SK-N-SH (cell line): ENCODE data around the gene PDE4D. TPM values are rescaled to one million over a fixed set of nuclear protein-coding genes. Genes with fewer than 3 reads are reported as not detected.

Experiments
- CTCF ChIA-PET: fragments of 300-600, 350-600 bp; formaldehyde crosslinking; extraction: SDS; loops from one replicate; lab custom pipeline; 2021; lab: Yijun Ruan, JAX
- POLR2A ChIA-PET: fragments of 350-600 bp; sonication (Branson Sonifier 250); formaldehyde crosslinking; extraction: SDS; loops from one replicate; lab custom pipeline; 2020; ENCODE audit warnings: antibody characterized with exemption, inconsistent platforms; lab: Yijun Ruan, JAX
- DNase-seq: peaks from one replicate; pipeline ENCODE4 v3.0.0; 2012
- H2AFZ ChIP-seq: fragments of 200-600 bp; sonication (generic); 2 replicates; pipeline ENCODE4 v1.8.1; 2016; ENCODE audit warnings: antibody characterized with exemption, mild to moderate bottlenecking, low read depth
- H3F3A ChIP-seq: fragments of 200-600 bp; sonication (generic); replicated peaks from 2 replicates; pipeline ENCODE3; 2016; ENCODE audit warnings: antibody characterized with exemption, mild to moderate bottlenecking; ENCODE audit not compliant: insufficient read depth
- H3K27ac ChIP-seq, 2 experiments: fragments of 200-500 bp in 1 of 2; fragments of 200-600 bp in 1 of 2; sonication (Bioruptor generic) in 1 of 2; sonication (generic), shearing (Covaris generic) in 1 of 2; 2 replicates each; pipeline versions ENCODE4 v1.5.1 to v1.6.1; 2014 to 2016; ENCODE audit warnings: low read depth in 2 of 2, inconsistent platforms in 1 of 2, low read length in 1 of 2, mild to moderate bottlenecking in 1 of 2, mixed read lengths in 1 of 2
- H3K27me3 ChIP-seq: fragments of 200-600 bp; sonication (generic), shearing (Covaris generic); 2 replicates; pipeline ENCODE4 v1.6.1; 2016; ENCODE audit warnings: mixed run types; ENCODE audit not compliant: insufficient read depth
- H3K36me3 ChIP-seq, 2 experiments: fragments of 200-500 bp in 1 of 2; fragments of 200-600 bp in 1 of 2; sonication (Bioruptor generic) in 1 of 2; sonication (generic) in 1 of 2; replicated peaks in 1 of 2; 2 replicates each; pipeline versions ENCODE3 to v1.5.1; 2014 to 2016; ENCODE audit warnings: low read length in 1 of 2, mild to moderate bottlenecking in 1 of 2; ENCODE audit not compliant: insufficient read depth in 2 of 2, control insufficient read depth in 1 of 2
- H3K4me1 ChIP-seq, 2 experiments: fragments of 200-500 bp in 1 of 2; fragments of 200-600 bp in 1 of 2; sonication (Bioruptor generic) in 1 of 2; sonication (generic), shearing (Covaris generic) in 1 of 2; 2 replicates each; pipeline versions ENCODE4 v1.5.1 to v1.6.1; 2014 to 2016; ENCODE audit warnings: low read depth in 1 of 2, low read length in 1 of 2, mixed run types in 1 of 2; ENCODE audit not compliant: insufficient read depth in 2 of 2, control insufficient read depth in 1 of 2
- H3K4me2 ChIP-seq: fragments of 200-600 bp; sonication (generic), shearing (Covaris generic); 2 replicates; pipeline ENCODE4 v1.6.1; 2017; ENCODE audit warnings: mixed run types
- H3K4me3 ChIP-seq, 2 experiments: fragments of 200-500 bp in 1 of 2; fragments of 200-600 bp in 1 of 2; sonication (Bioruptor generic) in 1 of 2; sonication (generic), shearing (Covaris generic) in 1 of 2; 2 replicates each; pipeline versions ENCODE4 v1.5.1 to v1.8.1; 2014 to 2016; ENCODE audit warnings: low read depth in 2 of 2, inconsistent platforms in 1 of 2, low read length in 1 of 2, mild to moderate bottlenecking in 1 of 2, mixed read lengths in 1 of 2, moderate library complexity in 1 of 2
- H3K79me2 ChIP-seq: fragments of 200-600 bp; sonication (generic); 2 replicates; pipeline ENCODE4 v1.8.1; 2017; ENCODE audit warnings: mild to moderate bottlenecking; ENCODE audit not compliant: insufficient read depth
- H3K9ac ChIP-seq: fragments of 200-600 bp; sonication (generic); 2 replicates; pipeline ENCODE4 v1.6.1; 2017; ENCODE audit warnings: mixed run types
- H3K9me2 ChIP-seq: fragments of 200-600 bp; sonication (generic); 2 replicates; pipeline ENCODE4 v1.6.1; 2017; ENCODE audit warnings: mixed run types
- H3K9me3 ChIP-seq: fragments of 200-600 bp; sonication (generic); 2 replicates; pipeline ENCODE4 v1.6.1; 2017; ENCODE audit warnings: mixed run types, mild to moderate bottlenecking, moderate library complexity
- H4K20me1 ChIP-seq: fragments of 200-600 bp; sonication (generic); 2 replicates; pipeline ENCODE4 v1.6.1; 2017; ENCODE audit warnings: mild to moderate bottlenecking, mixed run types; ENCODE audit not compliant: insufficient read depth
- ELF1 ChIP-seq: IDR thresholded peaks from 2 replicates; pipeline ENCODE4 v1.4.0; 2012
- EP300 ChIP-seq, 2 experiments: IDR thresholded peaks; 2 replicates each; pipeline versions ENCODE4 v1.4.0 to v1.6.1; 2012; ENCODE audit warnings: borderline replicate concordance in 1 of 2, low read depth in 1 of 2, low read length in 1 of 2
- EZH2phosphoT487 ChIP-seq: fragments of 200-600 bp; sonication (generic); IDR thresholded peaks from 2 replicates; pipeline ENCODE4 v1.6.1; 2017; ENCODE audit warnings: low read depth, mixed run types, mild to moderate bottlenecking, antibody characterized with exemption, moderate library complexity, borderline replicate concordance
- FOSL2 ChIP-seq: IDR thresholded peaks from 2 replicates; pipeline ENCODE4 v1.4.0; 2012; ENCODE audit warnings: low read depth, mild to moderate bottlenecking, moderate library complexity, borderline replicate concordance
- GATA2 ChIP-seq: sonication (generic); formaldehyde crosslinking; IDR thresholded peaks from 2 replicates; pipeline ENCODE4 v1.5.0; 2020; ENCODE audit warnings: mild to moderate bottlenecking, missing genetic modification reagents
- IRF3 ChIP-seq: fragments of 150-350 bp; IDR thresholded peaks from 2 replicates; pipeline ENCODE4 v1.6.1; 2016; ENCODE audit warnings: mild to moderate bottlenecking, low read depth, low read length
- JUND ChIP-seq: IDR thresholded peaks from 2 replicates; pipeline ENCODE4 v1.4.0; 2012
- MAX ChIP-seq: IDR thresholded peaks from 2 replicates; pipeline ENCODE4 v1.4.0; 2012; ENCODE audit warnings: low read depth
- NFIC ChIP-seq: IDR thresholded peaks from 2 replicates; pipeline ENCODE4 v1.4.0; 2012; ENCODE audit warnings: borderline replicate concordance
- NRF1 ChIP-seq: IDR thresholded peaks from 2 replicates; pipeline ENCODE4 v1.6.1; 2012; ENCODE audit warnings: low read depth, mild to moderate bottlenecking, low read length
- PBX3 ChIP-seq: IDR thresholded peaks from 2 replicates; pipeline ENCODE4; 2012
- POLR2AphosphoS5 ChIP-seq: IDR thresholded peaks from 2 replicates; pipeline ENCODE4 v1.6.1; 2012; ENCODE audit warnings: low read depth, low read length
- REST ChIP-seq: IDR thresholded peaks from 2 replicates; pipeline ENCODE4 v1.6.1; 2012; ENCODE audit warnings: mild to moderate bottlenecking, low read depth, low read length, moderate library complexity
- RXRA ChIP-seq: IDR thresholded peaks from 2 replicates; pipeline ENCODE4 v1.4.0; 2012; ENCODE audit warnings: low read depth, mild to moderate bottlenecking, borderline replicate concordance
- TCF12 ChIP-seq: IDR thresholded peaks from 2 replicates; pipeline ENCODE4 v1.4.0; 2012
- TEAD4 ChIP-seq: IDR thresholded peaks from 2 replicates; pipeline ENCODE4 v1.4.0; 2012; ENCODE audit warnings: mild to moderate bottlenecking, borderline replicate concordance; ENCODE audit not compliant: insufficient read depth
- USF2 ChIP-seq: fragments of 150-350 bp; IDR thresholded peaks from 2 replicates; pipeline ENCODE4 v1.6.1; 2017; ENCODE audit warnings: antibody characterized with exemption, low read length, low read depth, borderline replicate concordance
- YY1 ChIP-seq: IDR thresholded peaks from 2 replicates; pipeline ENCODE4 v1.4.0; 2012; ENCODE audit warnings: low read depth, mild to moderate bottlenecking
- WGBS: methylation state at CpG from one replicate; pipeline ENCODE4 v1.1.6; 2017; ENCODE audit warnings: low lambda C conversion rate; 5-methylcytosine and 5-hydroxymethylcytosine counted together
- polyA plus RNA-seq, 3 experiments: library from polyadenylated mRNA; depleted of rRNA; stranded (reverse); fragments of >200 nt; gene quantifications; 2 replicates each; pipeline ENCODE4 v1.2.3, GENCODE V29; 2012

Gene PDE4D
- polyA plus RNA-seq, 1 of the 3 experiments (the other 2 are of a cell fraction): 2.4 TPM

- no peaks in the 10 kb centered on the region for H3K9me2 ChIP-seq
- DNase-seq: no peak
- no peak overlapping the region for H3K9ac ChIP-seq
- no peaks in the 10 kb centered on the region for H3K79me2 ChIP-seq
- CTCF ChIA-PET: interaction anchor here (0.8 to 1.3 kb wide), 2 partner anchors 10 to 116 kb away, joined by 3 to 5 read pairs; no protein-coding TSS in a partner anchor
- peaks cover 7% of the 10 kb centered on the region for H3F3A ChIP-seq
- no peaks in the 10 kb centered on the region for H3K9me3 ChIP-seq
- POLR2A ChIA-PET: no interaction called here
- H4K20me1 ChIP-seq: no peaks in the 10 kb centered on the region
- 91% methylated on average over 12 of the region's 12 CpGs for WGBS
- no peak overlapping the region for H3K4me3 ChIP-seq
- no peaks in the 10 kb centered on the region for H3K36me3 ChIP-seq
- no peak overlapping the region for H2AFZ ChIP-seq
- TF ChIP-seq IRF3: no peak
- TF ChIP-seq EZH2phosphoT487: no peak
- no peak for TF ChIP-seq TEAD4
- no peak for TF ChIP-seq GATA2 (CRISPR knock-in tag)
- H3K4me1 ChIP-seq: no peaks in the 10 kb centered on the region; a peak in 1 of 4 replicates
- H3K4me2 ChIP-seq: no peak overlapping the region
- H3K27me3 ChIP-seq: no peaks in the 10 kb centered on the region
- H3K27ac ChIP-seq: no peak overlapping the region
Measured at GRCh38 chr5:59071755-59072549, 821.6 kb downstream of the PDE4D start.

GRCh38 chr5:59069438-59070079 is 824.0 kb downstream of the PDE4D start:
- Histone ChIP-seq H3K36me3 (no peaks in the 10 kb centered on the region), H3F3A (peaks cover 11% of the 10 kb centered on the region), H3K79me2 (no peaks in the 10 kb centered on the region), H2AFZ (0 out of 2 replicates have a peak overlapping the region, but pooled peaks have one; percentile 60), H3K9me2 (no peaks in the 10 kb centered on the region), H3K27ac (peak overlapping the region; percentile 28 to 74; a peak in 3 of 4 replicates), H4K20me1 (no peaks in the 10 kb centered on the region), H3K4me3 (no peak overlapping the region), H3K4me1 (no peaks in the 10 kb centered on the region; a peak in 1 of 4 replicates), H3K9me3 (no peaks in the 10 kb centered on the region), H3K4me2 (no peak overlapping the region), H3K27me3 (no peaks in the 10 kb centered on the region), H3K9ac (0 out of 2 replicates have a peak overlapping the region, but pooled peaks have one; percentile 25)
- POLR2A ChIA-PET: no interaction called here
- DNase-seq: no peak
- WGBS: 7% methylated on average over 2 of the region's 2 CpGs
- CTCF ChIA-PET: interaction anchor here (0.6 to 1.0 kb wide), 2 partner anchors 36 to 104 kb away, joined by 3 read pairs; no protein-coding TSS in a partner anchor
- TF ChIP-seq USF2 (no peak), RXRA (peak; percentile 29; the same call in 1 of the 2 replicates), ELF1 (peak; percentile 83), TCF12 (peak; percentile 94), REST (no peak), FOSL2 (peak; percentile 89), NFIC (peak; percentile 74), PBX3 (peak; percentile 70), EP300 (IDR thresholded peaks at IDR 0.05; ENCODE audit: borderline replicate concordance in 1 of 2, low read depth in 1 of 2, low read length in 1 of 2) (peak in 1 of 2 experiments; percentile 27; a peak in 1 of 4 replicates), MAX (no peak), NRF1 (no peak), TEAD4 (peak; percentile 72; the same call in 1 of the 2 replicates), POLR2AphosphoS5 (peak; percentile 31; the same call in 1 of the 2 replicates), YY1 (no peak; the same call in 1 of the 2 replicates), JUND (peak; percentile 78)
